WTC11 (cell line): Measurements from ENCODE around the gene GLRX2. TPM values are rescaled to one million over a fixed set of nuclear protein-coding genes. Genes with fewer than 3 reads are reported as not detected.

Experiments used
- ATAC-seq: fragments of 200-7000 bp; cut with Tn5 transposase; 2 replicates; pipeline ENCODE4 v1.10.0; 2021; ENCODE audit warnings: mild to moderate bottlenecking, moderate library complexity
- CTCF ChIA-PET: fragments of 300-600 bp; sonication (Branson Sonifier 250); formaldehyde crosslinking; loops from one replicate; lab custom pipeline; 2021; ENCODE audit warnings: antibody characterized with exemption; lab: Charles Lee
- POLR2A ChIA-PET: fragments of 350-600 bp; sonication (Branson Sonifier 250); formaldehyde crosslinking; loops from one replicate; lab custom pipeline; 2021; ENCODE audit warnings: antibody characterized with exemption; lab: Charles Lee
- DNase-seq: peaks from one replicate; pipeline ENCODE4 v3.0.0; 2021; ENCODE audit warnings: low spot score
- H3K27ac Mint-ChIP-seq: 2 replicates; pipeline ENCODE4 v1.8.0; 2021; ENCODE audit warnings: mixed read lengths
- H3K27me3 Mint-ChIP-seq: 2 replicates; pipeline ENCODE4 v1.8.0; 2021; ENCODE audit warnings: low read depth, mild to moderate bottlenecking, moderate library complexity, mixed read lengths
- H3K36me3 Mint-ChIP-seq: 2 replicates; pipeline ENCODE4 v1.8.0; 2021; ENCODE audit warnings: mixed read lengths
- H3K4me1 Mint-ChIP-seq: 2 replicates; pipeline ENCODE4 v1.8.0; 2022; ENCODE audit warnings: mixed read lengths
- H3K4me3 Mint-ChIP-seq: 2 replicates; pipeline ENCODE4 v1.8.0; 2021; ENCODE audit warnings: mild to moderate bottlenecking, moderate library complexity, mixed read lengths
- H3K9me3 Mint-ChIP-seq: 2 replicates; pipeline ENCODE4 v1.8.0; 2021; ENCODE audit warnings: mixed read lengths
- CBFB ChIP-seq: sonication (generic); formaldehyde crosslinking; IDR thresholded peaks from 2 replicates; pipeline ENCODE4 v1.8.1; 2022; ENCODE audit warnings: mild to moderate bottlenecking, low read depth, missing genetic modification reagents
- CREM ChIP-seq: sonication (generic); formaldehyde crosslinking; IDR thresholded peaks from 2 replicates; pipeline ENCODE4 v1.8.1; 2022; ENCODE audit warnings: mild to moderate bottlenecking, missing genetic modification reagents, moderate library complexity
- EMX1 ChIP-seq: fragments of 250-450 bp; sonication (Bioruptor Pico); IDR thresholded peaks from 2 replicates; pipeline ENCODE4 v1.8.0; 2021; ENCODE audit warnings: mild to moderate bottlenecking
- GABPB1 ChIP-seq: sonication (generic); formaldehyde crosslinking; IDR thresholded peaks from 2 replicates; pipeline ENCODE4 v1.8.1; 2023; ENCODE audit warnings: mild to moderate bottlenecking, missing genetic modification reagents
- JAZF1 ChIP-seq: fragments of 250-450 bp; sonication (Bioruptor Pico); IDR thresholded peaks from 2 replicates; pipeline ENCODE4 v1.9.0; 2021; ENCODE audit warnings: moderate library complexity, mild to moderate bottlenecking, inconsistent platforms
- KAT7 ChIP-seq: sonication (generic); formaldehyde crosslinking; IDR thresholded peaks from 2 replicates; pipeline ENCODE4 v1.8.1; 2023; ENCODE audit warnings: missing genetic modification reagents, mild to moderate bottlenecking, borderline replicate concordance
- TEAD4 ChIP-seq: sonication (generic); formaldehyde crosslinking; IDR thresholded peaks from 2 replicates; pipeline ENCODE4 v1.8.0; 2022; ENCODE audit warnings: mild to moderate bottlenecking, missing genetic modification reagents
- ZNF416 ChIP-seq: fragments of 250-450 bp; sonication (Bioruptor Pico); IDR thresholded peaks from 2 replicates; pipeline ENCODE4 v1.9.0; 2021; ENCODE audit warnings: mild to moderate bottlenecking, inconsistent platforms
- ZNF423 ChIP-seq: fragments of 250-450 bp; sonication (Bioruptor Pico); IDR thresholded peaks from 2 replicates; pipeline ENCODE4 v2.1.2; 2022; ENCODE audit warnings: mild to moderate bottlenecking, moderate library complexity
- total RNA-seq: library from RNA; stranded (reverse); gene quantifications from 3 replicates; pipeline ENCODE4 v1.2.3, GENCODE V29; 2021
- TF ChIP-seq, protein P1 (sequence below): sonication (generic); formaldehyde crosslinking; IDR thresholded peaks from 2 replicates; pipeline ENCODE4 v1.8.0; 2023; ENCODE audit warnings: missing genetic modification reagents
- TF ChIP-seq, protein P2 (sequence below): fragments of 250-450 bp; sonication (Bioruptor Pico); conservative IDR thresholded peaks from 2 replicates; pipeline ENCODE4 v1.9.0; 2021; ENCODE audit warnings: mild to moderate bottlenecking
- TF ChIP-seq, protein P3 (sequence below): sonication (generic); formaldehyde crosslinking; IDR thresholded peaks from 2 replicates; pipeline ENCODE4 v1.8.1; 2023; ENCODE audit warnings: mild to moderate bottlenecking, missing genetic modification reagents, moderate library complexity
- TF ChIP-seq, protein P4 (sequence below): fragments of 250-450 bp; sonication (Bioruptor Pico); IDR thresholded peaks from 2 replicates; pipeline ENCODE4 v1.9.0; 2021; ENCODE audit warnings: moderate library complexity, mild to moderate bottlenecking, inconsistent platforms, borderline replicate concordance
- TF ChIP-seq, protein P5 (sequence below): sonication (generic); formaldehyde crosslinking; IDR thresholded peaks from 2 replicates; pipeline ENCODE4 v1.8.0; 2022; ENCODE audit warnings: mild to moderate bottlenecking, missing genetic modification reagents
- TF ChIP-seq, protein P6 (sequence below): fragments of 250-450 bp; sonication (Bioruptor Pico); IDR thresholded peaks from 2 replicates; pipeline ENCODE4 v1.9.0; 2021; ENCODE audit warnings: mild to moderate bottlenecking
- TF ChIP-seq, protein P7 (sequence below): sonication (generic); formaldehyde crosslinking; IDR thresholded peaks from 2 replicates; pipeline ENCODE4 v1.8.1; 2022; ENCODE audit warnings: low read depth, mild to moderate bottlenecking, moderate library complexity, missing genetic modification reagents, borderline replicate concordance

Gene GLRX2
- total RNA-seq, 1 experiment from 2014 or later, result 8.4 TPM

DNA sequence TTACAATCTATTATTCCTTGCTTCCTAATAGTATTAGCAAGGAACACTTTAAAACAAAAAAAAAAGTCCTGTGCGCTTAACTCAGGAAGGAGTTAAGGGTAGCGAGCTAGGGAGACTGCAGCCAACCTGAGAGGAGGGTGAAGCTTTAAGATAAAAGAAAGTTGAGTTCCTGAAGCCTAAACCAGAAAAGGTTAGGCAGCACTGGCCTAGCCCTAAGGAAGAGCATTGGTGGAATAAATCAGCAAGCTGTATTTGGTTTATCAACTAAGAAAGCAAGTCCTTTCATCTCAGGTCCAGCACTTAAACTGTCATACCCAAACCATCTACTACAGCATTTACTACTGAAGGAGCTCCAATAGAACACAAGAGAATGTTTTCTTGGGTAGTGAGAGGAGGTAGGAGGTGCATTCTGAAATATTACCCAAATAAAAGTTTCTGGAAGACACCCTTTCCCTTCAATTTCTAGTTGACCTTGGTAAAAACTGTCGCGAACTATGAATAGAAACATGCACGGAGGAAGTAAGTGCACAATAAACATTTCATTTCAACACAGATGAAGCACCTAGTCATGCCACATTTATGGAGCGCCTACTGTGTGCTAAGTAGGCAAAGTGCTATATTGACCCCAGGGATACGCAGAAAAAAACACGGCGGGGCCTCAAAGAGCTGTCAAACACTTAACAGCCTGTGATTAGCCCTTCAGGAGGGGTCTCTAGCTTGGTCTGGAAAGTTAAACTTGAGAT is 1.3 kb downstream of the GLRX2 start:
- TF ChIP-seq, protein P1, sequence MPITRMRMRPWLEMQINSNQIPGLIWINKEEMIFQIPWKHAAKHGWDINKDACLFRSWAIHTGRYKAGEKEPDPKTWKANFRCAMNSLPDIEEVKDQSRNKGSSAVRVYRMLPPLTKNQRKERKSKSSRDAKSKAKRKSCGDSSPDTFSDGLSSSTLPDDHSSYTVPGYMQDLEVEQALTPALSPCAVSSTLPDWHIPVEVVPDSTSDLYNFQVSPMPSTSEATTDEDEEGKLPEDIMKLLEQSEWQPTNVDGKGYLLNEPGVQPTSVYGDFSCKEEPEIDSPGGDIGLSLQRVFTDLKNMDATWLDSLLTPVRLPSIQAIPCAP (CRISPR knock-in tag), result no peak
- TF ChIP-seq CREM, result no peak
- TF ChIP-seq, protein P2, sequence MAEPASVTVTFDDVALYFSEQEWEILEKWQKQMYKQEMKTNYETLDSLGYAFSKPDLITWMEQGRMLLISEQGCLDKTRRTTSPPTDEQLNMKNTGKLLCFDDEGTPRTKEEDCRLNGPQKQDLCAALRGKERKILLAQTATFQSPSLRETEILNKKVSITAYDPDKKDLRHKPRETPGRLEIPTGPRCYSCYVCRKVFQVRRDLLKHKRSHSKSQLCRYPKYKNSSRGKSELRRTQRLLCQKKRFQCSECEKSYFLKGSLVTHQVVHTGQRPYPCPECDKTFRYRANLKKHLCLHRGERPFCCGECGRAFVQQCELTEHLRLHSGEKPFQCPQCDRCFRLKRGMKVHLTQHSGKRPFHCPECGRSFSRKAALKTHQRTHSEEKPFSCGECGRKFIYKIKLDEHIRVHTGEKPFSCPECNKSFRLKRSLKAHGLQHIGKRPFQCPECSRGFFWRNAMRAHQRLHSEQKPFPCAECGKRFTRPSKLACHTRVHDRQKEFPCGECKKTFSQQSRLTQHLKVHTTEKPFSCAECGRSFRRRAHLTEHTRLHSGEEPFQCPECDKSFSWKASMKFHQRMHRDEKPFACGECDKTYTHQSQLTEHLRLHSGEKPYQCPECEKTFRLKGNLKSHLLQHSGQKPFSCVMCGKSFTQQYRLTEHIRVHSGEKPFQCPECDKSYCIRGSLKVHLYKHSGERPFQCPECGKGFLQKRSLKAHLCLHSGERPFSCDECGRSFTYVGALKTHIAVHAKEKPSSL (CRISPR knock-in tag), result no peak
- no peak for TF ChIP-seq ZNF416 (CRISPR knock-in tag)
- TF ChIP-seq, protein P3, sequence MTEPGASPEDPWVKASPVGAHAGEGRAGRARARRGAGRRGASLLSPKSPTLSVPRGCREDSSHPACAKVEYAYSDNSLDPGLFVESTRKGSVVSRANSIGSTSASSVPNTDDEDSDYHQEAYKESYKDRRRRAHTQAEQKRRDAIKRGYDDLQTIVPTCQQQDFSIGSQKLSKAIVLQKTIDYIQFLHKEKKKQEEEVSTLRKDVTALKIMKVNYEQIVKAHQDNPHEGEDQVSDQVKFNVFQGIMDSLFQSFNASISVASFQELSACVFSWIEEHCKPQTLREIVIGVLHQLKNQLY (CRISPR knock-in tag), result no peak
- TF ChIP-seq CBFB, result no peak
- TF ChIP-seq JAZF1 (CRISPR knock-in tag), result no peak
- TF ChIP-seq TEAD4 (CRISPR knock-in tag), result no peak
- no peak for TF ChIP-seq ZNF423 (CRISPR knock-in tag)
- TF ChIP-seq EMX1, result no peak
- no peak for TF ChIP-seq KAT7 (CRISPR knock-in tag)
- Mint-ChIP-seq H3K9me3 (no peaks in the 10 kb centered on the region), H3K27ac (no peak overlapping the region), H3K4me1 (peaks cover 15% of the 10 kb centered on the region), H3K4me3 (peak overlapping the region; percentile 82), H3K27me3 (peaks cover 17% of the 10 kb centered on the region), H3K36me3 (no peaks in the 10 kb centered on the region)
- POLR2A ChIA-PET, result interaction anchor here (1.4 to 2.1 kb wide), 5 partner anchors 9 to 45 kb away, joined by 3 to 15 read pairs (median 9); partner anchors contain the start of genes CDC73, RO60 and UCHL5
- CTCF ChIA-PET, result interaction anchor here (1.3 to 2.5 kb wide), 4 partner anchors 16 to 39 kb away, joined by 3 to 13 read pairs (median 6); partner anchors contain the start of gene CDC73
- DNase-seq, result no peak
- ATAC-seq, result no peak

DNA sequence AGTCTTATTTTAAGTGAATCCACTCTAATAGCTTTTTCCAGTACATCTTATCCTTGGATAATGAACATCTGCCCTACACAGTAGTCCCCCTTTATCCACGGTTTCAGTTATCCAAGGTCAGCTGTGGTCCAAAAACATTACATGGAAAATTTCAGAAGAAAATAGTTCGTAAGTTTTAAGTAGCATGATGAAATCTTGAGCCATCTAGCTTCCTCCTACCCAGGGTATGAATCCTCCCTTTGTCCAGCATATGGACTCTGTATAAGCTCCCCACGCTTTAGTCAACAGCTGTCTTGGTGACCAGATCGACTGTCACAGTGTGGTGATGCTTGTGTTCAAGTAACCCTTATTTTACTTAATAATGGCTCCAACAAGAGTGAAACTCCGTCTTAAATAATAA is 2.6 kb downstream of the GLRX2 start:
- Mint-ChIP-seq H3K4me3 (no peak overlapping the region), H3K36me3 (no peaks in the 10 kb centered on the region), H3K27ac (no peak overlapping the region)
- no peak for DNase-seq
- no peak for ATAC-seq
- CTCF ChIA-PET, result no interaction called here
- TF ChIP-seq, protein P4, sequence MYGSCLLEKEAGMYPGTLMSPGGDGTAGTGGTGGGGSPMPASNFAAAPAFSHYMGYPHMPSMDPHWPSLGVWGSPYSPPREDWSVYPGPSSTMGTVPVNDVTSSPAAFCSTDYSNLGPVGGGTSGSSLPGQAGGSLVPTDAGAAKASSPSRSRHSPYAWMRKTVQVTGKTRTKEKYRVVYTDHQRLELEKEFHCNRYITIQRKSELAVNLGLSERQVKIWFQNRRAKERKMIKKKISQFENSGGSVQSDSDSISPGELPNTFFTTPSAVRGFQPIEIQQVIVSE (CRISPR knock-in tag), result no peak
- TF ChIP-seq, protein P5, sequence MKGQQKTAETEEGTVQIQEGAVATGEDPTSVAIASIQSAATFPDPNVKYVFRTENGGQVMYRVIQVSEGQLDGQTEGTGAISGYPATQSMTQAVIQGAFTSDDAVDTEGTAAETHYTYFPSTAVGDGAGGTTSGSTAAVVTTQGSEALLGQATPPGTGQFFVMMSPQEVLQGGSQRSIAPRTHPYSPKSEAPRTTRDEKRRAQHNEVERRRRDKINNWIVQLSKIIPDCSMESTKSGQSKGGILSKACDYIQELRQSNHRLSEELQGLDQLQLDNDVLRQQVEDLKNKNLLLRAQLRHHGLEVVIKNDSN (CRISPR knock-in tag), result no peak
- TF ChIP-seq KAT7 (CRISPR knock-in tag), result no peak
- peak; percentile 74 for TF ChIP-seq GABPB1 (CRISPR knock-in tag)
- TF ChIP-seq, protein P2 (CRISPR knock-in tag), result no peak
- TF ChIP-seq, protein P6, sequence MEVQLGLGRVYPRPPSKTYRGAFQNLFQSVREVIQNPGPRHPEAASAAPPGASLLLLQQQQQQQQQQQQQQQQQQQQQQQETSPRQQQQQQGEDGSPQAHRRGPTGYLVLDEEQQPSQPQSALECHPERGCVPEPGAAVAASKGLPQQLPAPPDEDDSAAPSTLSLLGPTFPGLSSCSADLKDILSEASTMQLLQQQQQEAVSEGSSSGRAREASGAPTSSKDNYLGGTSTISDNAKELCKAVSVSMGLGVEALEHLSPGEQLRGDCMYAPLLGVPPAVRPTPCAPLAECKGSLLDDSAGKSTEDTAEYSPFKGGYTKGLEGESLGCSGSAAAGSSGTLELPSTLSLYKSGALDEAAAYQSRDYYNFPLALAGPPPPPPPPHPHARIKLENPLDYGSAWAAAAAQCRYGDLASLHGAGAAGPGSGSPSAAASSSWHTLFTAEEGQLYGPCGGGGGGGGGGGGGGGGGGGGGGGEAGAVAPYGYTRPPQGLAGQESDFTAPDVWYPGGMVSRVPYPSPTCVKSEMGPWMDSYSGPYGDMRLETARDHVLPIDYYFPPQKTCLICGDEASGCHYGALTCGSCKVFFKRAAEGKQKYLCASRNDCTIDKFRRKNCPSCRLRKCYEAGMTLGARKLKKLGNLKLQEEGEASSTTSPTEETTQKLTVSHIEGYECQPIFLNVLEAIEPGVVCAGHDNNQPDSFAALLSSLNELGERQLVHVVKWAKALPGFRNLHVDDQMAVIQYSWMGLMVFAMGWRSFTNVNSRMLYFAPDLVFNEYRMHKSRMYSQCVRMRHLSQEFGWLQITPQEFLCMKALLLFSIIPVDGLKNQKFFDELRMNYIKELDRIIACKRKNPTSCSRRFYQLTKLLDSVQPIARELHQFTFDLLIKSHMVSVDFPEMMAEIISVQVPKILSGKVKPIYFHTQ (CRISPR knock-in tag), result no peak
- TF ChIP-seq, protein P7, sequence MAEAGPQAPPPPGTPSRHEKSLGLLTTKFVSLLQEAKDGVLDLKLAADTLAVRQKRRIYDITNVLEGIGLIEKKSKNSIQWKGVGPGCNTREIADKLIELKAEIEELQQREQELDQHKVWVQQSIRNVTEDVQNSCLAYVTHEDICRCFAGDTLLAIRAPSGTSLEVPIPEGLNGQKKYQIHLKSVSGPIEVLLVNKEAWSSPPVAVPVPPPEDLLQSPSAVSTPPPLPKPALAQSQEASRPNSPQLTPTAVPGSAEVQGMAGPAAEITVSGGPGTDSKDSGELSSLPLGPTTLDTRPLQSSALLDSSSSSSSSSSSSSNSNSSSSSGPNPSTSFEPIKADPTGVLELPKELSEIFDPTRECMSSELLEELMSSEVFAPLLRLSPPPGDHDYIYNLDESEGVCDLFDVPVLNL, result no peak
- TF ChIP-seq, all 79 proteins: peak for 1
- Mint-ChIP-seq H3K27me3 (peaks cover 17% of the 10 kb centered on the region), H3K9me3 (no peaks in the 10 kb centered on the region), H3K4me1 (peaks cover 15% of the 10 kb centered on the region)
- POLR2A ChIA-PET, result no interaction called here
